NCI-H2107 treated with DMSO at 0.1 percent for 48 hours (cell line): Measurements from ENCODE around the gene HSPB8.
"Not testable (repeated sequence)": the region's sequence is repeated elsewhere in the genome, so short reads cannot be mapped to it uniquely, and the experiment has no call there.

Source experiments
- DNase-seq: peaks from one replicate; lab custom pipeline; 2025; ENCODE audit not compliant: unreplicated experiment; lab: John Stamatoyannopoulos, UW

Gene HSPB8

DNA sequence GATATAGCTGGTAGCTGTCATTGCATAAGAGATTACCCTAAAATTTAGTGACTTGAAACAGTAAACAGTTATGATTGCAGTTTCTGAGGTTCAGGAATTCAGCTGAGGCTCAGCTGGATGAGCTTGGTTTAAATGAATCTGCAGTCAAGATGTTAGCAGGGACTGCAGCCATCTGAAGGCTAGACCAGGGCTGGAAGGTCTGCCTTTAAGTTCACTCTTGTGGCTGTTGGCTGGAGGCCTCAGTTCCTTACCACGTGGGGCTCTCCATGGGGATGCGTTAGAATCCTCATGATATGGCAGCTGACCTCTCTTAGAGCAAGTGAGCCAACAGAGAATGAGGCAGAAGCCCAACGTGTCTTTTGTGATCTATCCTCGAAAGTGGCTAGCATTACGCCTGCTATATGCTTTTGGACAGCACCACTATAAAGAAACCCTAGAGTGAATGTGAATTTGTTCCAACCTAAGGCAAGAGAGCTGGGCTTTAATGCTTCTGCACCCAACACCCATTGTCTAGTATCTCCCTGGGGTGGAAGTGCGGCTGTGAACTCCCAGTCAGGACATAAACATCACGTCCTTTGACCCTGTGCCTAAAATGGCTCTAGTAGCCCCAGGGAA is 26.0 kb downstream of the HSPB8 start:
- DNase-seq, result no peak

DNA sequence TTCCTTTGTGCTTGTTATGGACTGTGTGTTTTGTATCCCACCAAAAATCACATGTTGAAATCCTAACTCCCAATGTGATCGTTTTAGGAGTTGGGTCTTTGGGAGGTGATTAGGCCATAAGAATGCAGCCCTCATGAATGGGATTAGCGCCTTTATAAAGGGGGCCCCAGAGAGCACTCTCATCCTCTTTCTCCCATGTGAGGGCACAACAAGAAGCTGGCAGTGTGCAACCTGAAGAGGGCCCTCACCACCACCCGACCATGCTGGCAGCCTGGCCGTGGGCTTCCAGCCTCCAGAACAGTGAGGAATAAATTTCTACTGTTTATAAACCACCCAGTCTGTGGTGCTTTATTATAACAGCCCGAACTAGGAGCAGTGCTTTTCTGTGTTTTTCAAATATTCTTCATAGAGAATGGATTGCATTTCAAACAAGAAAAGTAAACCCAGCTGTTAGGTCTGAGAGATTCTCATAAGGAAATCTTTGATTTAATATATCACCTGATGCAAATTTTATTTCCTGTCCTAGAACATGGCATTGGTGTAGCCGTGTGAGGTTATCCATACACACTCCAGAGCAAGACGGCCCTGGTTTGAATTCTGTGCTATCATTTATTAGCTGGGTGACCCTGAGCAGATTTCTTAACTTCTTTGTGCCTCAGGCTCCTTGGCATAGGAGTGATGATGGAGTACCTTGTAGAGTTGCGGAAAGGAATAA is 27.8 kb downstream of the HSPB8 start:
- no peak for DNase-seq

DNA sequence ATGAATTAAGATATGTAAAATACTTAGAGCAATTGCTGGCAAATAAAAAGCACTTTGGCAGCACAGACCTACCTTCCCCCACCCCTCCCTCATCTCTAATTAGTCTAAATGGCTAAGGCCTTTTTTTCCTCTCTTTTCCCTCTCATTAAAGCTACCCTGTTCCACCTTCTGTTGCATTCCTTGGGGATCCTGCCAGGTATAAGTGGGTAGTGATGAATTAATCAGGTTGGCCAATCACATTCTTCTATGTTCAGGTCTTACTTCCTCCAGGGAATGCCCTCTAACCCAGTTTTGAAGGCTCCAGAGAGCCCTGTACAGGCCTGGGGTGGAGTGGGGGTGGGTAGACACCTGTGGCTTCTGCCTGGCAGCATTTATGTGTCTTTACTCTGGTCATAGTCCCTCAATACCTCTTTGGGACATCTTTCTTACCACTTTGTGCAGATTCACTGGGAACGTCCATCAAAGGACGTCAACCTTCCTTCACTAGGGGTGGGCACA is 28.4 kb downstream of the HSPB8 start:
- DNase-seq, result no peak

DNA sequence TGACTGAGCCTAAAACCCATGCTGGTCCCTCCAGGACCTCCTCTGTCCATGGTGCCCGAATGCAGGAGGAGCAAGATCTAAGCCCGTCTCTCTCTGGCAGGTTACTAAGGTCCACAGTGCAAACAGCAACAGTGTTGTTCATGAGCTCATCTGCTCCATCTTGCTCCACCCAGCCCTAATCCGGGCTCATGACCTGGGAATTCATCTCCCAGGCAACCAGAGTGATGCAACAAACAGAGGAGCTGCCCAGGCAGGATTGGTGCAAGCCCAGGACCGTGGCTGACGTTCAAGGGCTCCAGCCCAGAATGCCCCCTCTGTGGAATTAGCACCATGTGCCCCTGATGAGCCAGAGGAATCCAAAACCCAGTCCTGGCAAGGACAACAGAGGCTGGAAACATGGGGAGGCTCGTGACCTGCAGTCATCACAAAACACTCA is 29.9 kb downstream of the HSPB8 start:
- DNase-seq, result no peak

DNA sequence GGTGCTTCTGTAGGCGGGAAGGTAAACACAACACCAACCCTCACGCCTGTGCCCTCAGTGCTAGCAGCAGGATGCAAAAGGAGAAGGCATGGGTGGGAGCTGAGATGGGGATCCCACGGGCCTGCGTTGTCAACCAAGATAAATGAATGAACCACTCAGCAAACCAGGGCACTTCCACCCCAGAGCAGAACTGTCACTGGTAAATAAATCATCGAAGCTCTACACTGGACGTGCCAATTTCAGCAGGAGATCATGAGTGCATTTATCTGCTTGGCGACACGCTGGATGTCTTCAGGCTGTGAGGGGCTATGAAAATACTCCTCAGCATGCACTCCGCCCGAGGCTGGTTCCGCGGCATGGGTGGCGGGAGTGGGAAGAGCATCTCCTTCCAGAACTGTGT is 33.2 kb downstream of the HSPB8 start:
- DNase-seq, result no peak

DNA sequence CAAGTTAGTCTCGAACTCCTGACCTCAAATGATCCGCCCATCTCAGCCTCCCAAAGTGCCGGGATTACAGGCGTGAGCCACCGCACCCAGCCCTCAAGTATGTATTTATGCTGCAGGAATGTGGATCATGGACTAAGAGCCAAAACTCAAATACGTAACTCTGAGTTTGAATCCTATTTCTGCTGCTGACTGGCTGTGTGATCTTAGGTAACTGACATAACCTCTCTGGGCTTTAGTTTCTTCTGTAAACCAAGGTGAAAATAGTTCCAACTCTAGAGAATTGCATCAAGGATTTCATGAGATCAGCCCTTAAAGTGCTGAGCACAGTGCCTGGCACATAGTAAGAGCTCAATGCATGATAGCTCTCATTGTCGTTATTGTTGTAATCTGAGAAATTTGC is 37.4 kb downstream of the HSPB8 start:
- DNase-seq, result no peak

DNA sequence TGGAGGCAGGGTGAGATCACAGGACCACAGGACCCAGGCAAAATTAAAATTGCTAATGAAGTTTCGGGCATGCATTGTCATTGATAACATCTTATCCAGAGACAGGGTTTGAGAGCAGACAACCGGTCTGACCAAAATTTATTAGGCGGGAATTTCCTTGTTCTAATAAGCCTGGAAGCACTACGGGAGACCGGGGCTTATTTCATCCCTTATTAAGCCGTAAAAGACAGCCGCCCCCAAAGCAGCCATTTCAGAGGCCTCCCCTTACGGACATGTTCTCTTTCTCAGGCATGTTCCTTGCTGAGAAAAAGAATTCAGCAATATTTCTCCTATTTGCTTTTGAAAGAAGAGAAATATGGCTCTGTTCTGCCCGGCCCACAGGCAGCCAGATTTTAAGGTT is 40.1 kb downstream of the HSPB8 start:
- not testable (repeated sequence) for DNase-seq

DNA sequence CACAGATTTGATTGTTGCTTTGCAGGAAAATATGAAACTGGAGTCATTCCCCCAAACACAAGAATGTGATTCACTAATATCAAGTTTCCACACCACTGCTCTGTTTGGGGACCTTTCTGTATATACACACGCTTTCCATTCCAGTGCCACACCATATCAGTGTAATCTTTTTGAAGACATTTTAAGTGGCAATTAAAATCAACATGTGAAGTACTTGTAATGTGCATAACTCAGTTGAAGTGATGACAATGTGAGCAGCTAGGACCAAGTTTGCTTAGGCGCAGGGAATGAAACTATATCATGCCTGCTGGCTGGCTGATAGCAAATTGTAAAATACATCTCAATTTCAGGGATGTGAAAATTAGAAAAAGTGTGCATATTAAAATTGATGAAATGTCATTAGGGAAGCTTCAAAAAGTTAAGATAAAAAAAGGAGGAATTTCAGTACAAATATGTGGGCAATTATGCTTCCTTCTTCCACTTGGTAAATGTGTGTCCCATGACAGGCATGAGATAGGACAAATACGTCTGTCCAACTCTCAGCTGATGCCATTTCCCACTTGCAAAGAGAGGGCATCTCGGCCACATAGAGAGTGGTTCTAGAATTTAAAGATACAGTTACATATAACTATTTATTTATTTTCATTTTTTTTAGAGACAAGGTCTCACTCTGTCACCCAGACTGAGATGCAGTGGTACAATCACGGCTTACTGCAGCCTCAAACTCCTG is 43.7 kb downstream of the HSPB8 start:
- DNase-seq, result no peak

DNA sequence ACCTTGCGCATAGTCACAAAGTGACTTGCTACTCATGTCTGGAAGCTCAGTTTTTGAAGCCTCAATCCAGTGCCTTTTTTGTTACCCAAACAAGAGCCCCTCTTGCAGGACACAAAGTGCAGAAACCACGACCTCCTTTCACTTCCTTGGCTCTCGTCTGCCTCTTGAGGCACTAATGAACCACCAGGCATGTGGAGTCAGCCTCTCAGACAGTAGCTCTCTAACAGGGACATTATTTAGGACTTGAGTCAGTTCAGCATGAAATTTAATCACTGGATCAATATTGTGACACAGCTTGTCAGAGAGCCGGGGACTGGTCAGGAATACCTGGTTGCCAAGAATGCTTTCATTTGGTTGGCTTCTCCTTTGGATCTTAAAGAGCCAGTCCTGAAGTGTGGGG is 46.7 kb downstream of the HSPB8 start:
- peak; percentile 77 for DNase-seq

DNA sequence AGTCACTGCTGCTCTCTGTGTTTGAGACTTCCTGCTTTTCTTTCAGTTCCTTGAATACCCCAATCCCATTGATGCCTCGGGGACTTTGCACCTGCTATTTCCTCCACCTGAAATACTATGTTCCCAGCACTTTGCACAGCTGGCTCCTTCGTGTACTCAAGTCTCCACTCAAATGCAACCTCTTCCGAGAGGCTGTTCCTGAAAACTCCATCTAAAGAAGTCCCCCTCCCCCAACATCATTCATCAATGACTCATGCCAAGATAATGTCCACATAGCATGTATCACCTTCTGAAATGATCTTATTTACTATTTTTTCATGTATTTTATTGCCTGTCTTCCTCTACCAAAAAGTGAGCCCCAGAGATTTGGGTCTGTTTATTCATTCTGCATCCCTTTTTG is 48.6 kb downstream of the HSPB8 start:
- no peak for DNase-seq

DNA sequence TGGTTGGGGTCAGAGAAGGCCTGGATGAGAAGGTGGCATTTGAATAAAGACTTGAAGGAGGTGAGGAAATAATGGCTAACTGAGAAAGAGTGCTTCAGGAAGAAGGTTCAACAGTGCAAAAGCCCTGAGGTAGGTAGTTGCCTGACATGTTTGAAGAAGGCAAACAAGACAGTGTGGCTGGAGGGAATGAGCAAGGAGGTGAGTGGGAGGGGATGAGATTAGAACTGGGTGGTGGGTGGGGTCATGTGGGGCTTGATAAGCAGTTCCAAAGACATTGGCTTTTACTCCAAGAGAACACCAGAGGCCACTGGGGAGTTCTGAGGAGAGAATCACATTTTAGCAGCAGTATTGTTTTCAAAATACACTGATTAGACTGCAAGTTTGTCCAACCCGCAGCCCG is 50.5 kb downstream of the HSPB8 start:
- no peak for DNase-seq

DNA sequence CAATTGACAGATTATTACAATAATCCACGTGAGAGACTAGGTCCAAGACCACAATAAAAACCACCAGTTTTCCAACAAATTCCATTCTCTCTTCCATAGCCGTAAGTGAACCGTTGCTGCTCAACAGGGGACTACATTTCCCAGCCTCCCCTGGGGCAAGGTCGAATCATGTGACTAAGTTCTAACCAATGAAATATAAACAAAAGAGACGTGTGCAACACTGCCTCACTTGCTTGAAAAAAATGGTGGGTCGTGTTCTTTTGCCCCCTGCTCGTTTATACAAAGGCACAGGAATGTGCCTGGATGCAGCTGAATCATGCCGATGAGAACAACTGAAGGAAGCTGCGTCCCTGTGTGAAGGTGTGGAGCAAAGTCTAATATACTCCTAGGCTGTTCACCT is 51.1 kb downstream of the HSPB8 start:
- DNase-seq, result no peak

DNA sequence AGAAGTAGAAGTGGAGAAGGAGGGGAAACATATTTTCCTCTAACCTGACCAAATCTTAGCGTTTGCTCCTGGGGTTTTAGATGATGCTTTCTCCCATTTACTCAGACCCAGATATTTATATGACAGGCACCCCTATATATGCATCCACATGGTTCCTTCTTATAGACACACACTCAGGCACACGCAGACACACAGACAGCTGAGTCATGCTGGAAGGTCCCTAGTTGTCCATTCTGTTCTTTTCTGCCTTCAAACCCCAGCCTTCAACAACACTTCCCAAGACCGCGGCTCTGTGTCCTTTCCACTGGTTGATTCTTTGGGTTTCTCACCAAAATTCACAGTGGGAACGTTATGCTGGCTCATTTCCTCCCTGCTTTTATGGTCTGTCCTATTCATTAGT is 52.1 kb downstream of the HSPB8 start:
- no peak for DNase-seq

DNA sequence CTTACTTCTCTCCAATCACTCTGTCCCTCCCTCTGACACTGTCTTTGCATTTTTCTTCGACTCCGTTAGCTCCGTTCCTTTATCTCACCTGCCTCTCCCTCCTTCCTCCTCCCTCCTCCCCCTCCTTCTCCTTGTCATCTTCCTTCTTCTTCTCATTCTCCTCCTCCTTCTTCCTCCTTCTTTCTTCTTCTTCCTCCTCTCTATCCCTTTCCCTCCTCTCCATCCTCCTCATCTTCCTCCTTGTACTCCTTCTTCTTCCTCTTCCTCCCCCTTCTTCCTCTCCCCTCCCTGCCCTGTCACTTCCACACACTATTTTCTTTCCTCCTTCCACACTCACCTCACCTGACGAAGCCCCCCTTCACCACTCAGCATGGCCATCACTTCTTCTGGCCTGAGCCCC is 53.0 kb downstream of the HSPB8 start:
- DNase-seq, result no peak

DNA sequence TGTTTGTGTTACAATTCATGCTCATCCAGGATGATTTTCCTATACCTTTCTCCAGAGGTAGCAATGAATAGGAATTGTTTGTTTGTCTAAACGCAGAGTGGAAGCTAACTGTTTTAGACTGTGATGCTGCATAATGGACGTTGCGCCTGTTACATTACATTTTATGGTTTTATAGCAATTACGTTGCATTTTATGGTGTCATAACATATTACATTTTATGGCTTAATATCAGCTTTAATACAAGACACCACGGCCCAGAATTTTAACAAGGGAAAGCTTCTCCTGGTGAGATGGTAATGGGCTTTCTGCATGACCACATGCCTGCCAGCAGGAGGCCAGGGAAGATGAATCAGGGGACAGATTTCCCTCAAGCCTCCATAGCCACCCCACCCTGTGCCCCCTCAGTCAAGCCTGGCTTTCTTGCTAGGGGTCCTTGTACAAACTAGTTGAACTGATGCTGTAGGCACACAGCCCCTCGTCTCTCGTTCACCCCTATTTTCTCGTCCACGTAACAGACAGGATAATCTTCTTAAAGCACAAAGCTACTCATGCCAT is 56.5 kb downstream of the HSPB8 start:
- DNase-seq, result no peak

DNA sequence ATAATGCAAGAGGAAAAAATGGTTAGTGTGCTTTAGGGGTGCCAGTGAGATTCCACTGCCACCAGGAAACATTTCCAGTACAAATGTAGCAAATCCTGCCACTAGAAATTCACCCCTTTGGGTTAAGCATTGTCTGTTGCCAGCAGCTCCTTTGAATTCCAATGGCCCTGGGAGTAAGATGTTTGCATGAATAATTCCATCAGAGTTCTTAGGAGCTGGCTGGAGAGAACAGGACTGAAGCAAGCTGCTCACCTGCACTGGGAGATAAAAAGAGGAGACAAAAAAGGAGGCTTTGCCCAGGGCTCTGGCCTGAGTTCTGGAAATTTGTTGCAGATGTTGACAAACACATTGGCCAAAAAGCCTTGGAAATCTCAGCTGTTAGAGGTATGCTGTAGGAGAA is 57.6 kb downstream of the HSPB8 start:
- DNase-seq, result no peak

DNA sequence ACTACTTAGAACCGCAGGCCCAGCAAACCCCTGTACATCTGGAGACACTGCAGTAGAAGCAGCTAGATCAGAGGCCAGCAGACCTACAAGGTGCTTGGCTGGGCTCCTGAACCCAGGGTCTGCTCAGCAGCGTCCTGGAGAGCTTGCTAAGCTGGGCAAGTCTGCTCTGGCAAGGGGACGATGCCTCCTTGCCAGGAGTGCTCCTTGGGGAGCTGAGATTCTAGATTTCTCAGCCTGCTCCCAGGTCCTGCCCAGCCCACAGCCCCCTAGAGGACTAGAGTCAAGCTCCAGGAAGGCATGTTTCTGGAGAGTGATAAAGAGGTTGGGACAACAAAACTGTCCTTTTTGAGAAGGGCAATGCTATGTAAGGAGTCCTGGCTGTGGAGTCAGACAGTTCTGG is 60.3 kb downstream of the HSPB8 start:
- DNase-seq, result no peak

DNA sequence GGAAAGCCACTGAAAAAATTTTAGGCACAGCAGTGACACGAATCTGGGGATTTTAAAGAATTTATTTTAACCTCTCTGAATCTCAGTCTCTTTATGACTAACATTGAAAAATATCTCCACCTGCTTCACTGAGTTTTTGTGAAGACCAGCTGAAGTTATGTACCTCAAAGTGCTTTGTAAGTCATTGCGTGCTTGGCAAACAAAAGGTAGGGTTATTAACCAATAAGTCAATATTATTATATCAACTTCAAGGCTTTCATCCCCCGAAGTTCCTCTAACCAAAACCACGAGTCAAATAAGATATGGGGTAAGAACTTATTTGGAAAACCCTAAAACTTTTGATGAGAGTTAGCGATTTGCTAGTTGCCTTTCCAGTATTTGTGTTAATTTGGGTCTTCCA is 62.3 kb downstream of the HSPB8 start:
- DNase-seq, result no peak

DNA sequence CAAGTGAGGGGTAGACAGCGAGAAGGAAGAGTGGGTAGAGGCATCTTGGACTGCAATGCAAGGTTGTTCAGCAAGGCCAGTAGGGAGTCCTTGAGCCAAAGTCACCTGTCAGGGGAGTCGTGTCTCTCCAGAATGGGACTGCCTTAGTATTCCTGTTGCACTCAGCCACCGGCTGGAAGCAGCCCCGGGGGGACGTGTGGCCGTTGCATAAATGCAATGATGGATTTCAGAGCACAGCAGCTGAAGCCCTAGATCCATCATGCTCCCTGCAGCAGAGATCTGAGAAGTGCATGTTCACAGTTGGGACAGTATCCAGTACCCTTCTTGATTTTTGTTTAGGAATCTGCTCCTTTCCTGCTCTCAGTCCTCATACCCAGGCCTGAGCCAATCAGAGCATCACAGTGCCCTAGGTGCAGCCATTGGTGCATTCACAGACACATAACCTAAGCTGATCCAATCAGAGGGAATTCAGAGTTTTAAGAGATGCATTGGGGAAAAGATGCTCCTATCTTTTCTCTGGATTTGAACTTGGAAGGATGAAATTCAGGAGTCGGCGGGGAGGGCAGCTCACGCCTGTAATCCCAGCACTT is 62.9 kb downstream of the HSPB8 start:
- DNase-seq, result no peak
